Mucosa of stomach (tissue), 1 donor: ENCODE measurements around the gene FAXDC2.

Experiments used
- H3K27me3 ChIP-seq: one replicate; pipeline ENCODE4 v1.7.0; 2013; ENCODE audit warnings: mild to moderate bottlenecking, low read length; ENCODE audit not compliant: control insufficient read depth, insufficient read depth
- H3K36me3 ChIP-seq: one replicate; pipeline ENCODE4 v1.7.0; 2013; ENCODE audit warnings: low read length; ENCODE audit not compliant: control insufficient read depth, insufficient read depth
- H3K4me1 ChIP-seq: one replicate; pipeline ENCODE4 v1.7.0; 2013; ENCODE audit warnings: mild to moderate bottlenecking, low read length; ENCODE audit not compliant: control insufficient read depth, insufficient read depth
- H3K4me3 ChIP-seq: one replicate; pipeline ENCODE4 v1.7.0; 2013; ENCODE audit warnings: low read length
- H3K9ac ChIP-seq: one replicate; pipeline ENCODE4 v1.7.0; 2013; ENCODE audit warnings: mild to moderate bottlenecking, low read length, moderate library complexity
- H3K9me3 ChIP-seq: one replicate; pipeline ENCODE4 v1.7.0; 2013; ENCODE audit warnings: mild to moderate bottlenecking, low read length, moderate library complexity; ENCODE audit not compliant: control insufficient read depth
- donor health status: Pancreatic carcinoma.

FAXDC2 gene

DNA sequence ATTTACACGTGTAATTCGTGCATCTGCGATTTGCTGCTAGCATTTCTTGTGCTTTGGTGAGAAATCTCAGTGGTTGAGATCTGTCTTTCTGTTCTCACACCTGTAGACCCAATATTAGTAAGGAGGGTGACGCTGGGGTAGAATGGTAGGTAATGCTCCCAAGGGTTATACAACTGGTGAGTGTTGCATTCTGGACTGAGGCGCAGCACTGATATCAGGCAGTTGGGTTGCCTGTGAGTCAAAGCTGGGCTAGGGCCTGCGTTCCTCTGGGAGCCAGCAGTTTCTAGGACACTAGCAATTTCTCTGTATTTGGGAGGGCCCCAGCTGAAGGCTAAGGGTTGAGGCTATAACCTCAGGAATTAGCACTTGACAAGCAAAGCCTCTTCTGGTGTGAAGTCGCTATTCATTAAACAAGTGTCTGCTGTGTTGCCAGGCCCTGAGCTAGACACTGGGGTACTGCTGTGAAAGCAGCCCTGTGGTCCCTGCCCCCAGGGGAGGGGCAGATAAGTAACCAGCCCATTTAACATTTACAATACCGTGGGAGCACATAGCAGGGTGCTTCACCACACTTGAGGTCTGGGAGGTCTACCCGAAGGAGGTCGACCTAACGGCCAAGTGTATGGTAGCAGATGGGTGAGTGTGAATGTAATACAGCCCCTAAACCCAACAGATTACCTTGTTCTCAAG, 66.5 kb downstream of the FAXDC2 start:
- Histone ChIP-seq H3K4me1 (peaks cover 45% of the 10 kb centered on the region), H3K9ac (no peak overlapping the region), H3K9me3 (no peaks in the 10 kb centered on the region), H3K27me3 (no peaks in the 10 kb centered on the region), H3K4me3 (no peak overlapping the region), H3K36me3 (no peaks in the 10 kb centered on the region)

DNA sequence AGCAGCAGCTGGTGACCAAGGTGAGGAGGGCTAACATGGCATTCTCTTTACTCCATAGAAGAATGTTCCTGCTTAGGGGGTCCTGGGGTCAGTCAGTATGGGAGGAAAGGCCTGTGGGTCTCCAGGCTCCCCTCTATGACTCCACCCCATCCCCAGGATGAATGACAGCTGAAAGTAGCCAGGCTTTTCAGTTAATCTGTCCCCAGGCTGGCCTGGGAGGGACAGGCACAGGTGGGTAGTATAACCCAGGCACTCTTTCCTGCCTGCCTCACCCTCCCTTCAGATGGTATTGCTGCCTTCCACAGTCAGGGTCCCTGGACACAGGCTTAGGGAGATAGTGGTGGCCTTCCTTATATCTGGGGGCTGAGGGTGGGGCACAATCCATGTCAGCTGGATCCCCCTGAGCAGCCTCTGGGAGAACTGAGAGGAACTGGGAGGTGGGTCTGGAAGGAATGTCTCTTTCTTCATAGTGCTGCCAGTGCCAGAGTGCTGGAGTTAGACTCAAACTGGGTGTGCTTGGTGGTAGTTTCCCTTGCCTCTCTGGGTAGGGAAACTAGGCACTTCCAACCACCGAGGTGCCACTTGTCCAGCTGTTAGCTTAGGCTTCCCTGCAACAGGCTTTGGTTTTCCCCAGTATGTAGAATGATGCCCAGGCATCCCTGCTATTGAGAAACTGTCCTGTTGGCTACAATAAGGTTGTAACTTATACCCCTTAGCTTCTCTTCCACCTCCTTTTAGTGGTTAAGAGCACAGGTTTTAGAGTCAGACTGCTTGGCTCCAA, 67.4 kb downstream of the FAXDC2 start:
- peaks cover 45% of the 10 kb centered on the region for H3K4me1 ChIP-seq
- no peak overlapping the region for H3K9ac ChIP-seq
- no peaks in the 10 kb centered on the region for H3K36me3 ChIP-seq

DNA sequence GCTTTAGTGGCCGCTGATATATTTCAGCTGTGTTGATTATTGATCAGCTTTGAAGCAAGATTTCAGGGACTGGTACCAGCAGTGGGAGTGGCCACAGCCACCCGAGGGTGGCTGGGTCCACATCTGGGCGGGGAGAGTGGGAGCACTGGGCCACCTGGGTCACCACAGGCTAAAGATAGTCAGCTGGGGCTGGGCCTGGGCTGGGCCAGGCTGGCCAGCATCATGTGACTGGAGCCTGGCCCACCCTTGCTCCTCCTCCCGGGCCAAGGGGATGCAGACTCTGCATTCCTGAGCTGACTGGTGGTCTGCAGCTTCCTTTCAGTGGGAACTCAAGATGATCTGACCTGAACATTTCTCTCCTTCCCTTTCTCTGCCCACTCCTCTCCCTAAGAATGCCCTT, 68.1 kb downstream of the FAXDC2 start:
- no peaks in the 10 kb centered on the region for H3K36me3 ChIP-seq
- H3K9me3 ChIP-seq: no peaks in the 10 kb centered on the region
- H3K4me3 ChIP-seq: no peak overlapping the region
- H3K9ac ChIP-seq: no peak overlapping the region
- peaks cover 45% of the 10 kb centered on the region for H3K4me1 ChIP-seq
- no peaks in the 10 kb centered on the region for H3K27me3 ChIP-seq

More for the DNA sequence above, 67.4 kb downstream of the FAXDC2 start:
- no peaks in the 10 kb centered on the region for H3K27me3 ChIP-seq
- no peak overlapping the region for H3K4me3 ChIP-seq
- no peaks in the 10 kb centered on the region for H3K9me3 ChIP-seq

DNA sequence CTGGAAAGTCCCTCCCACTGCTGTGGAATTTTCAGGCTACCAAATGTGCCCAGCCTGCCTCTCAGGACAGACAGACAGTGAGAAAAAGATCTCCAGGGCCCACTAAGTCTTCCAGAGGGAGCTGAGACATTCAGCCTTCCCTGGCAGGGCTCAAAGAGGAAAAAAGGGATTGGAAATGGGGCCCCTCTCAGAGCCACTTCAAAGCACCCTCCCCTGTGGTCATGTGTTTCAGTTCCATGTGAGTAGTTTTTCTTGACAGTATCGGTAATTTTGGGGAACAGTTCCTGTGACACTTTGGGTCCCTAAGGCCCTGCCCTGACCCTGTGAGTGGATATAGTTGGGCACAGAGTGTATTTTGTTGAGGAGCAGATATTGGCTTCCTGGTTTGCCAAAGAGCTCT, 70.3 kb downstream of the FAXDC2 start:
- Histone ChIP-seq H3K27me3 (no peaks in the 10 kb centered on the region), H3K36me3 (no peaks in the 10 kb centered on the region), H3K9me3 (no peaks in the 10 kb centered on the region), H3K4me1 (peaks cover 29% of the 10 kb centered on the region), H3K9ac (no peak overlapping the region), H3K4me3 (no peak overlapping the region)

DNA sequence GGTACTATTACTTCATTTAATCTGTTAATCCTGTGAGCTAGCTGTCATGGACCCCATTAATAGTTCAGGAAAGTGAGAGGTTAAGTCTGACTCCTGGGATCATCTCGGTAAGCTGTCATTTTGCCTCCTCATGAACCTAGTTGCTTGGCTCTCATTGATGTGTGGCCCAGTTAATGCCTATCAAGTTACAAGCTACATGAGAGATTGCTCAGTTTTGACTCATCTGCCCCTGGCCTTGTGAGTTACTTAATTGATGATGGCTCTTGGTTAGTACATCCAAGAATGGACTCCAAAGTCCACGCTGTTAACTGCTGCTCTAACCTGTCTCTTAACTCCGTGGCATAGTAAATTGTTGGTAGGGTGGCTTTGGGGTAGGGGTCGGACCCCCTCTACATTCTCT, 71.3 kb downstream of the FAXDC2 start:
- no peak overlapping the region for H3K4me3 ChIP-seq
- H3K4me1 ChIP-seq: peaks cover 28% of the 10 kb centered on the region
- H3K9me3 ChIP-seq: no peaks in the 10 kb centered on the region

DNA sequence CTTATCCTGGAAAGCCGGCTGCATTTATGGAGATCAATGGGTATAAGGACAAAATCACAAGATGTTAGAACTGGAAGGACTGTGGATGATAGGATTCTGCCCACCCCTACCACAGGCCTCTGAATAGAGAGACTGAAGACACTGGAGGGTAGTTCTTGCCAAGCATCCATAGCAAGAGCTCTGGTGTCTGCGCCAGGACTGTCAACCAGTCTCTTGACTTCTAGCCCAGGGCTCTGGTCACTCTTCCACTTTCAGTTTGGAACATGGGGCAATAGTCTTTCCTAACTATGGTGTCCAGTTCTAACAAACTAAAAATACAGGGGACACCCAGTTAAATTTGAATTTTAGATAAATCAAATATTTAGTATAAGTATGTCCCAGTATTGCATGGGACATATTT, 71.9 kb downstream of the FAXDC2 start:
- Histone ChIP-seq H3K4me1 (peaks cover 23% of the 10 kb centered on the region), H3K9ac (no peak overlapping the region), H3K9me3 (no peaks in the 10 kb centered on the region), H3K4me3 (no peak overlapping the region), H3K27me3 (no peaks in the 10 kb centered on the region), H3K36me3 (no peaks in the 10 kb centered on the region)

More for the DNA sequence above, 71.3 kb downstream of the FAXDC2 start:
- Histone ChIP-seq H3K36me3 (no peaks in the 10 kb centered on the region), H3K9ac (no peak overlapping the region), H3K27me3 (no peaks in the 10 kb centered on the region)

DNA sequence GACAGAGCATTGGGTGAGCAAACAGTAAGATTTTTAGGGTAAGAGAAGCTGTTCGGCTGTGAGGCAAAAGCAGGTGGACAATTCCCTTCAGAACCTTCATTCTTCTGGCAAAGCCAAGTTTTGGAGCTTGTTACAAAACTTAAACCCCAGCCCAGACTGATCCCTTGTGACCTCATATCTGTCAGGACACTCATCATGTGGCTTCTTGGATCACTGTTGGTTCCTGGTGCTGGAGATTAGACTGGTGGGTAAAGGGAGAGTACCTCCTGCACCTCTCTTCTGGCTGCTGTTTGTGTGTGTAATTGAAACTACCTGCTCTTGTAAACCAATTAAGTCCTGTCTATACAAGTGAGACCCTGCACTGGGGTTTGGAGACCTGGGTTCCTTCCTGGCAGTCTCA, 74.2 kb downstream of the FAXDC2 start:
- Histone ChIP-seq H3K4me1 (peaks cover 11% of the 10 kb centered on the region), H3K9me3 (no peaks in the 10 kb centered on the region), H3K36me3 (no peaks in the 10 kb centered on the region), H3K9ac (no peak overlapping the region), H3K4me3 (no peak overlapping the region), H3K27me3 (no peaks in the 10 kb centered on the region)

DNA sequence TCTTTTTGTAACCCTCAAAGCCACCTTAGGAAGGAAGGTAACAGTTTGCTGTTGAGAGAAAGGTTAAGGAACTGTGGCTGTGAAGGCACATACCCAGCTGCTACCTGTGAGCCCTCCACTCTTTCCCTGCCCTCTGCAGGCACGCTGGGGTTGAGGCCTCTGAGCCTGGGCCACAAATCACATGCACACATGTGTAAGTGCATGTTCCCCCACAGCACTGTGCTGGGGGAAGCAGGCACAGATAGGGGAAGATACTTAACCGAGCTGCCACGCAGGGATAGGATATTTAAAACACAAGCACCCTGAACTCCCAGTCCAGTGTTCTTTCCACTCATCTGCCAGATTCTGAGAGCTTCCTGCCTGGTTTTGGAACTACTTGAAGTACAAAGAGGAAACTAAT, 77.1 kb downstream of the FAXDC2 start:
- no peak overlapping the region for H3K9ac ChIP-seq
- no peaks in the 10 kb centered on the region for H3K27me3 ChIP-seq
- H3K4me3 ChIP-seq: no peak overlapping the region
- H3K36me3 ChIP-seq: no peaks in the 10 kb centered on the region
- peaks cover 27% of the 10 kb centered on the region for H3K4me1 ChIP-seq
- no peaks in the 10 kb centered on the region for H3K9me3 ChIP-seq

DNA sequence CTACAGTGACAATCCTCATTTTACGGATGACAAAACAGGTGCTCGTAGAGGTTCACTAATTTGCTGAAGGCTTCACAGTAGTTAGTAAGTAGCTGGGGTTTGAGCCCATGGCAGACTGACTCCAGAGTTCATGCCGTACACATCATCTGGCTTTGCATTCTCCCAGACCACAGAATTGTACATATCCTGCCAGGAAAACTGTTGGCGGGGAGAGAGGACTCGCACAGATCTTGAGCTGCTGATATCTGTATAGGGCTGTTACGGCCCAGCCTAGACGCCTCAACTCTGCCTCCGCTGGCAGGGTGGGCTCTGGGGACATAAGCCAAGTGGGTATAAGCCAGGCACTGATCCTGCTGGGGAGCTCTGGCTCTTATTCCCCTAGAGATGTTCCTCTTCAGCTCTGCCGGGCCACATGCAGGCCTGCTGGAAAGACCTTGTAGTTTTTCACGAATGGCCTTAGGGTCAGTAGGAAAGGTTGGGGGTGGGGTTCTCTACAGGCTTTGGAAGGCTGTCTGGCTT, 79.0 kb downstream of the FAXDC2 start:
- H3K36me3 ChIP-seq: no peaks in the 10 kb centered on the region
- no peaks in the 10 kb centered on the region for H3K9me3 ChIP-seq
- peaks cover 37% of the 10 kb centered on the region for H3K4me1 ChIP-seq
- H3K9ac ChIP-seq: no peak overlapping the region
- H3K4me3 ChIP-seq: no peak overlapping the region
- no peaks in the 10 kb centered on the region for H3K27me3 ChIP-seq

DNA sequence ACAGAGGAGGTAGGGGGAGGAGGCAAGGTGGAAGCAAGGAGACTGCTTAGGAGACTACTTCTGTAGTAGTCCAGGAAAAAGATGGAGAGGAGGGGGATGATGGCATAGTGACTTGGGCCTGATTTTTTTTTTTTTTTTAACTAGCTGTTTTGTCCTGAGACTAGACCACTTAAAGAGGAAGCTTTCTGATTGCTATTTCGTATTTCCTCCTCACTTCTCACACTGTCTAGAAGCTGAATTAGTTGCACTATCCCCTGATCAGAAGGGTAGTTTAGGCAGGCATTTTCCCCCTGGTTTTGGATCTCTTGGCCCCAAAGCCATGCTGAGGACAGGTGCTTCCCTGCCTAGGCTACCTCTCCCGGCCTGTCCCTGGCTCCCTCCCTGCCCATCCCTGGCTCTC, 80.3 kb downstream of the FAXDC2 start:
- no peak overlapping the region for H3K9ac ChIP-seq
- H3K4me1 ChIP-seq: peaks cover 37% of the 10 kb centered on the region
- H3K9me3 ChIP-seq: no peaks in the 10 kb centered on the region
- no peak overlapping the region for H3K4me3 ChIP-seq
- H3K27me3 ChIP-seq: no peaks in the 10 kb centered on the region
- no peaks in the 10 kb centered on the region for H3K36me3 ChIP-seq
